OCI-LY7 (cell line): Measurements from ENCODE around the gene SMCHD1.

Source experiments
- EZH2phosphoT487 ChIP-seq: fragments of 200-600 bp; sonication (generic); IDR thresholded peaks from 2 replicates; pipeline ENCODE4 v1.6.1; 2018; ENCODE audit warnings: low read depth, borderline replicate concordance, mild to moderate bottlenecking, mixed run types, antibody characterized with exemption, low read length, moderate library complexity, mixed read lengths
- TF ChIP-seq, protein P1 (sequence below): fragments of 200-600 bp; sonication (generic); conservative IDR thresholded peaks from 2 replicates; pipeline ENCODE4 v1.5.1; 2014; ENCODE audit warnings: mild to moderate bottlenecking, antibody characterized with exemption, low read length, moderate library complexity, mixed read lengths

DNA sequence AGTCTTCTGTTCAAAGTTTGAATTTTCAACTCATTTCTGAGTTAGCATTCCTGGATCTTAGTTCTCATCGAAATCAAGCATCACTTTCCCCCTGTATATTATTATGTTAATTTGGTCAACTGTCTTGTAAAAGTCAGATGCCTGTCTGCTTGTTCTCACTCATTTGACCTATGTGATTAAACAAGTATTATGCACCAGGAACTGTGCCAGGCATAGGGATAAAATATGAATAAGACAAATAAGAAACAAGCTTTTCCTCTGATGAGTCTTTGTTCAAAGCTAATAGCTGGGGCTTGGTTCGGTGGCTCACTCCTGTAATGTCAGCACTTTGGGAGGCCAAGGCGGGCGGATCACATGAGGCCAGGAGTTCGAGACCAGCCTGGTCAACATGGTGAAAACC is 171.5 kb downstream of the SMCHD1 start:
- TF ChIP-seq, protein P1, sequence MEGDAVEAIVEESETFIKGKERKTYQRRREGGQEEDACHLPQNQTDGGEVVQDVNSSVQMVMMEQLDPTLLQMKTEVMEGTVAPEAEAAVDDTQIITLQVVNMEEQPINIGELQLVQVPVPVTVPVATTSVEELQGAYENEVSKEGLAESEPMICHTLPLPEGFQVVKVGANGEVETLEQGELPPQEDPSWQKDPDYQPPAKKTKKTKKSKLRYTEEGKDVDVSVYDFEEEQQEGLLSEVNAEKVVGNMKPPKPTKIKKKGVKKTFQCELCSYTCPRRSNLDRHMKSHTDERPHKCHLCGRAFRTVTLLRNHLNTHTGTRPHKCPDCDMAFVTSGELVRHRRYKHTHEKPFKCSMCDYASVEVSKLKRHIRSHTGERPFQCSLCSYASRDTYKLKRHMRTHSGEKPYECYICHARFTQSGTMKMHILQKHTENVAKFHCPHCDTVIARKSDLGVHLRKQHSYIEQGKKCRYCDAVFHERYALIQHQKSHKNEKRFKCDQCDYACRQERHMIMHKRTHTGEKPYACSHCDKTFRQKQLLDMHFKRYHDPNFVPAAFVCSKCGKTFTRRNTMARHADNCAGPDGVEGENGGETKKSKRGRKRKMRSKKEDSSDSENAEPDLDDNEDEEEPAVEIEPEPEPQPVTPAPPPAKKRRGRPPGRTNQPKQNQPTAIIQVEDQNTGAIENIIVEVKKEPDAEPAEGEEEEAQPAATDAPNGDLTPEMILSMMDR, result no peak
- TF ChIP-seq EZH2phosphoT487, result no peak
